GM23338 (cell line): Measurements from ENCODE around the gene APC. TPM values are rescaled to one million over a fixed set of nuclear protein-coding genes. Genes with fewer than 3 reads are reported as not detected.

Experiments
- ATAC-seq: fragments of 200-7000 bp; cut with Tn5 transposase; 3 replicates; pipeline ENCODE4 v1.9.1; 2020
- DNase-seq: peaks from one replicate; pipeline ENCODE4 v3.0.0-alpha.2; 2015; ENCODE audit warnings: low spot score
- H2AFZ ChIP-seq: fragments of 200-600 bp; sonication (generic); 2 replicates; pipeline ENCODE4 v1.8.0; 2016; ENCODE audit warnings: antibody characterized with exemption, mild to moderate bottlenecking, moderate library complexity
- H3F3A ChIP-seq: fragments of 200-600 bp; sonication (generic); replicated peaks from 2 replicates; pipeline ENCODE4 v1.8.0; 2017; ENCODE audit warnings: antibody characterized with exemption, mixed run types, low read depth
- H3K27ac ChIP-seq: fragments of 200-600 bp; sonication (generic); 2 replicates; pipeline ENCODE4 v1.6.1; 2016; ENCODE audit warnings: low read depth
- H3K27me3 ChIP-seq: fragments of 200-600 bp; sonication (generic); 2 replicates; pipeline ENCODE4 v1.8.0; 2016; ENCODE audit warnings: mild to moderate bottlenecking, mixed run types, moderate library complexity; ENCODE audit not compliant: insufficient read depth
- H3K36me3 ChIP-seq: fragments of 200-600 bp; sonication (generic); 2 replicates; pipeline ENCODE4 v1.8.0; 2016; ENCODE audit warnings: mild to moderate bottlenecking; ENCODE audit not compliant: insufficient read depth
- H3K4me1 ChIP-seq: fragments of 200-600 bp; sonication (generic); 2 replicates; pipeline ENCODE4 v1.8.0; 2016; ENCODE audit warnings: mild to moderate bottlenecking, moderate library complexity; ENCODE audit not compliant: insufficient read depth
- H3K4me2 ChIP-seq: fragments of 200-600 bp; sonication (generic); 2 replicates; pipeline ENCODE4 v1.7.1; 2017; ENCODE audit warnings: mixed run types
- H3K4me3 ChIP-seq: fragments of 200-600 bp; sonication (generic); 2 replicates; pipeline ENCODE4 v1.6.1; 2016; ENCODE audit warnings: mixed run types
- H3K79me2 ChIP-seq: fragments of 200-600 bp; sonication (generic); replicated peaks from 2 replicates; pipeline ENCODE4 v1.8.0; 2017; ENCODE audit warnings: mild to moderate bottlenecking; ENCODE audit not compliant: insufficient read depth
- H3K9me2 ChIP-seq: fragments of 200-600 bp; sonication (generic); 2 replicates; pipeline ENCODE4 v1.8.0; 2017; ENCODE audit not compliant: insufficient read depth
- H4K20me1 ChIP-seq: fragments of 200-600 bp; sonication (generic); replicated peaks from 2 replicates; pipeline ENCODE4 v1.8.0; 2017; ENCODE audit warnings: mild to moderate bottlenecking; ENCODE audit not compliant: insufficient read depth
- H3K27ac Mint-ChIP-seq: 2 replicates; pipeline ENCODE4 v1.8.0; 2020; ENCODE audit warnings: inconsistent platforms, mild to moderate bottlenecking, moderate library complexity, mixed read lengths
- H3K27me3 Mint-ChIP-seq: 3 replicates; pipeline ENCODE4 v1.8.0; 2022; ENCODE audit warnings: low read depth, mild to moderate bottlenecking, moderate library complexity, mixed read lengths, inconsistent platforms; ENCODE audit not compliant: insufficient read depth, poor library complexity
- H3K36me3 Mint-ChIP-seq: 3 replicates; pipeline ENCODE4 v1.8.0; 2021; ENCODE audit warnings: low read depth, mild to moderate bottlenecking, inconsistent platforms, moderate library complexity, mixed read lengths
- H3K4me1 Mint-ChIP-seq: 3 replicates; pipeline ENCODE4 v1.8.0; 2020; ENCODE audit warnings: mild to moderate bottlenecking, inconsistent platforms, mixed read lengths
- H3K4me3 Mint-ChIP-seq: 3 replicates; pipeline ENCODE4 v1.8.0; 2021; ENCODE audit warnings: moderate library complexity, mild to moderate bottlenecking, inconsistent platforms, mixed read lengths
- H3K9me3 Mint-ChIP-seq: 3 replicates; pipeline ENCODE4 v1.8.0; 2020; ENCODE audit warnings: moderate library complexity, mild to moderate bottlenecking, inconsistent platforms, mixed read lengths
- CTCF ChIP-seq, 2 experiments: fragments of 200-600 bp in 1 of 2; sonication (generic) in 1 of 2; conservative IDR thresholded peaks; 2 replicates each; pipeline versions ENCODE4 v1.5.1 to v1.6.1; 2016 to 2017; ENCODE audit warnings: antibody characterized with exemption in 2 of 2, low read depth in 2 of 2, mild to moderate bottlenecking in 2 of 2, moderate library complexity in 1 of 2
- ETS1 ChIP-seq: IDR thresholded peaks from 2 replicates; pipeline ENCODE4 v1.6.1; 2016; ENCODE audit warnings: antibody characterized with exemption
- EZH2 ChIP-seq: fragments of 200-600 bp; sonication (generic); IDR thresholded peaks from one replicate; pipeline ENCODE4 v1.8.0; 2017; ENCODE audit warnings: antibody characterized with exemption, mild to moderate bottlenecking, low read depth; ENCODE audit not compliant: unreplicated experiment
- EZH2phosphoT487 ChIP-seq: fragments of 200-600 bp; sonication (generic); IDR thresholded peaks from one replicate; pipeline ENCODE4 v1.8.1; 2018; ENCODE audit warnings: antibody characterized with exemption; ENCODE audit not compliant: unreplicated experiment
- JUNB ChIP-seq: IDR thresholded peaks from one replicate; pipeline ENCODE4 v1.6.1; 2016; ENCODE audit warnings: antibody characterized with exemption; ENCODE audit not compliant: unreplicated experiment
- POLR2AphosphoS5 ChIP-seq: IDR thresholded peaks from 2 replicates; pipeline ENCODE4 v1.6.1; 2016; ENCODE audit warnings: antibody characterized with exemption, low read depth
- STAT1 ChIP-seq: IDR thresholded peaks from one replicate; pipeline ENCODE4 v1.6.1; 2016; ENCODE audit warnings: antibody characterized with exemption; ENCODE audit not compliant: unreplicated experiment
- ZNF331 ChIP-seq: fragments of 250-450 bp; sonication (Bioruptor Pico); IDR thresholded peaks from 2 replicates; pipeline ENCODE4 v1.5.0; 2020; ENCODE audit warnings: low read depth, mild to moderate bottlenecking, moderate library complexity
- polyA plus RNA-seq: library from polyadenylated mRNA; unstranded; fragments of >200 nt; fragmentation: Nextera tagmentation; extraction: Ambion mirVana; gene quantifications from 2 replicates; pipeline ENCODE4 v1.2.1, GENCODE V29; 2016
- total RNA-seq: library from RNA; depleted of rRNA; stranded (reverse); fragments of >200 nt; shearing (Covaris generic); gene quantifications from 2 replicates; pipeline ENCODE4 v1.2.3, GENCODE V29; 2014
- TF ChIP-seq, protein P1 (sequence below): IDR thresholded peaks from one replicate; pipeline ENCODE4 v1.6.1; 2018; ENCODE audit warnings: antibody characterized with exemption; ENCODE audit not compliant: unreplicated experiment

Gene APC
- total and polyA plus RNA-seq, 2 experiments from 2014 or later: 42.4 to 62.9 TPM

DNA sequence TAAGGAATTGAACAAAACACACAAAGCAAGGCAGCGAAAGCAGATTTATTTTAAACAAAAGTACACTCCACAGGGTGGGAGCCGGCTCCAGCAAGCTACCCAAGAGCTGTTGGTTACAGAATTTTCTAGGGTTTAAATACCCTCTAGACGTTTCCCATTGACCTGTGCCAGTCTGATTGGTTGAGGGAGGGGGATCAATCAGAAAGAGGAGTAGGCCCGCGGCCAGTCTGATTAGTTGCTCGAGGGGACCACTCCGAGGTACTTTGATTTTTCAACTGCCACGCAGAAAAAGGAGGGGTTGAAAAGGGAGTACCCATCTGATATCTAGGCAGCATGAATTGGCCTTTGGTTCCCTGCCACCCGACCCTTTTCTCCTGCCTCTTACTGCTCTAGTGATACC, 124.4 kb downstream of the APC start:
- Mint-ChIP-seq H3K36me3 (peaks cover 46% of the 10 kb centered on the region), H3K27me3 (peaks cover 6% of the 10 kb centered on the region), H3K4me1 (peaks cover 15% of the 10 kb centered on the region), H3K9me3 (peaks cover 5% of the 10 kb centered on the region; the same call in 2 of the 3 replicates), H3K4me3 (peak overlapping the region; percentile 98), H3K27ac (peak overlapping the region; percentile 74; the same call in 1 of the 2 replicates)
- Histone ChIP-seq H3K4me1 (peaks cover 6% of the 10 kb centered on the region; the same call in 1 of the 2 replicates), H3K27ac (peak overlapping the region; percentile 87; the same call in 1 of the 2 replicates), H3K27me3 (no peaks in the 10 kb centered on the region), H4K20me1 (peaks cover 12% of the 10 kb centered on the region; the same call in 1 of the 2 replicates), H3K36me3 (peaks cover 37% of the 10 kb centered on the region), H3K4me3 (peak overlapping the region; percentile 90), H2AFZ (no peak overlapping the region), H3F3A (0 out of 2 replicates have a peak, but pooled peaks cover 2% of the 10 kb centered on the region), H3K4me2 (peak overlapping the region; percentile 93), H3K9me2 (no peaks in the 10 kb centered on the region), H3K79me2 (peaks cover 45% of the 10 kb centered on the region)
- DNase-seq (peak; percentile 27), ATAC-seq (peak; percentile 18)
- no peak for TF ChIP-seq STAT1
- TF ChIP-seq CTCF (conservative IDR thresholded peaks at IDR 0.05; ENCODE audit: low read depth in 2 of 2): no peak
- TF ChIP-seq ETS1: no peak
- no peak for TF ChIP-seq JUNB
- TF ChIP-seq ZNF331 (CRISPR knock-in tag): no peak

DNA sequence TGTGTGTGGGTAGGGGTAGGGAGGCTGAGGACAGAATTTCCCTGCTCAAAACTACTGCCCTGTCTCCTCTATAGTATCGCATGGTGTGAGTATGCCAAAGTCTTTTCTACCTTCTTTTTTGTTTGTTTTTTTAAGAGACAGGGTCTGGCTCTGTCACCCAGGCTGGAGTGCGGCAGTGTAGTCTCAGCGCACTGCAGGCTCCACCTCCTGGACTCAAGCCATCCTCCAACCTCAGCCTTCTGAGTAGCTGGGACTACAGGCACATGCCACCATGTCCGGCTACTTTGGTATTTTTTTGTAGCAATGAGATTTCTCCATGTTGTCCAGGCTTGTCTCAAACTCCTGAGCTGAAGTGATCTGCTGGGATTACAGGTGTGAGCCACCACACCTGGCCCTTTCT, 125.9 kb downstream of the APC start:
- H3K27ac Mint-ChIP-seq: no peak overlapping the region
- H3K4me3 ChIP-seq: no peak overlapping the region
- peaks cover 51% of the 10 kb centered on the region for H3K36me3 ChIP-seq
- no peak overlapping the region for H3K4me2 ChIP-seq
- peaks cover 51% of the 10 kb centered on the region for H3K79me2 ChIP-seq
- ATAC-seq (no peak), DNase-seq (no peak)
- H3F3A ChIP-seq: 0 out of 2 replicates have a peak, but pooled peaks cover 2% of the 10 kb centered on the region
- no peaks in the 10 kb centered on the region for H3K27me3 ChIP-seq
- H3K27me3 Mint-ChIP-seq: peaks cover 4% of the 10 kb centered on the region
- no peak overlapping the region for H3K27ac ChIP-seq
- H3K4me3 Mint-ChIP-seq: peak overlapping the region; percentile 98; the same call in 2 of the 3 replicates
- peaks cover 15% of the 10 kb centered on the region for H3K4me1 Mint-ChIP-seq
- H4K20me1 ChIP-seq: peaks cover 14% of the 10 kb centered on the region; the same call in 1 of the 2 replicates
- H3K9me3 Mint-ChIP-seq: peaks cover 5% of the 10 kb centered on the region; the same call in 2 of the 3 replicates
- peaks cover 6% of the 10 kb centered on the region; the same call in 1 of the 2 replicates for H3K4me1 ChIP-seq
- no peaks in the 10 kb centered on the region for H3K9me2 ChIP-seq
- H3K36me3 Mint-ChIP-seq: peaks cover 60% of the 10 kb centered on the region
- H2AFZ ChIP-seq: no peak overlapping the region
- no peak for TF ChIP-seq EZH2phosphoT487
- TF ChIP-seq ZNF331 (CRISPR knock-in tag): no peak
- no peak for TF ChIP-seq EZH2
- TF ChIP-seq, protein P1, sequence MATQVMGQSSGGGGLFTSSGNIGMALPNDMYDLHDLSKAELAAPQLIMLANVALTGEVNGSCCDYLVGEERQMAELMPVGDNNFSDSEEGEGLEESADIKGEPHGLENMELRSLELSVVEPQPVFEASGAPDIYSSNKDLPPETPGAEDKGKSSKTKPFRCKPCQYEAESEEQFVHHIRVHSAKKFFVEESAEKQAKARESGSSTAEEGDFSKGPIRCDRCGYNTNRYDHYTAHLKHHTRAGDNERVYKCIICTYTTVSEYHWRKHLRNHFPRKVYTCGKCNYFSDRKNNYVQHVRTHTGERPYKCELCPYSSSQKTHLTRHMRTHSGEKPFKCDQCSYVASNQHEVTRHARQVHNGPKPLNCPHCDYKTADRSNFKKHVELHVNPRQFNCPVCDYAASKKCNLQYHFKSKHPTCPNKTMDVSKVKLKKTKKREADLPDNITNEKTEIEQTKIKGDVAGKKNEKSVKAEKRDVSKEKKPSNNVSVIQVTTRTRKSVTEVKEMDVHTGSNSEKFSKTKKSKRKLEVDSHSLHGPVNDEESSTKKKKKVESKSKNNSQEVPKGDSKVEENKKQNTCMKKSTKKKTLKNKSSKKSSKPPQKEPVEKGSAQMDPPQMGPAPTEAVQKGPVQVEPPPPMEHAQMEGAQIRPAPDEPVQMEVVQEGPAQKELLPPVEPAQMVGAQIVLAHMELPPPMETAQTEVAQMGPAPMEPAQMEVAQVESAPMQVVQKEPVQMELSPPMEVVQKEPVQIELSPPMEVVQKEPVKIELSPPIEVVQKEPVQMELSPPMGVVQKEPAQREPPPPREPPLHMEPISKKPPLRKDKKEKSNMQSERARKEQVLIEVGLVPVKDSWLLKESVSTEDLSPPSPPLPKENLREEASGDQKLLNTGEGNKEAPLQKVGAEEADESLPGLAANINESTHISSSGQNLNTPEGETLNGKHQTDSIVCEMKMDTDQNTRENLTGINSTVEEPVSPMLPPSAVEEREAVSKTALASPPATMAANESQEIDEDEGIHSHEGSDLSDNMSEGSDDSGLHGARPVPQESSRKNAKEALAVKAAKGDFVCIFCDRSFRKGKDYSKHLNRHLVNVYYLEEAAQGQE: no peak
- no peak for TF ChIP-seq STAT1
- no peak for TF ChIP-seq POLR2AphosphoS5
